ENCODE results near the gene HOXC6. TPM values are rescaled to one million over a fixed set of nuclear protein-coding genes. Genes with fewer than 3 reads are reported as not detected.
A peak's percentile ranks its signal among the peaks of the same experiment; 100 is the strongest.

The HOXC6 gene
- total RNA-seq, 1 donor from 2014 or later = not detected

DNA sequence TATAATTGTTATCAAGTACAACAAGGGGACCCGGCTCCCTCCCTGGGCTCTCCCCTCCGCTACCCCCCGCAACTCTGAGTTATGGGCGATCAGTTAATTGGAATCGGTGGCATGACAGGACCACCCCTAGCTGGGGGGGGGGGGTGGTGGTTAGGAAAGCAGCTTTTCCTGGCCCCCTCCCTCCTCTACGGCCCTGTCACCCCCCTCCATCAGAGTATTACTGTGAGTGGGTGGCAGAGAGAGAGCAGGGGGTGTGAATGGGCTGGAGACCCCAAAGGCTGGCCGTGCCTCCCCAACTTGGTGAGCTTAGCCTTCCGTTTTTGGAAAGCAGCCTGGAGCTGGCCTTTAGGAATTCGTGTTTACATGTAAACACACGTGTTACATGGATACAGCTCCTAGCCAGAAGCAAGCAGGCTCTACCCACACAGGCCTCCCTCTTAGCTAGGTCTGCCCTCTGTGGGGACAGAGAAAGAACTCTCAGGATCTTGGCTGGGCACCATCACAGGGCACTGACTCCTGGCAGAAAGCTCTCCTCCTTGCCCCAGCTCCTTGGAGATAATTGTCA lies 24.3 kb downstream of the HOXC6 start:
- Histone ChIP-seq H3K4me3 (no peak overlapping the region), H3K36me3 (no peaks in the 10 kb centered on the region), H3K27ac (replicated peaks) (no peak overlapping the region), H3K4me1 (peaks cover 21% of the 10 kb centered on the region), H3K9me3 (replicated peaks) (no peaks in the 10 kb centered on the region), H3K27me3 (ENCODE audit: low read depth) (peaks cover 99% of the 10 kb centered on the region)
- no peak for DNase-seq
- intact Hi-C loops (cut with micrococcal nuclease) = no loop called here
- TF ChIP-seq, protein P1, sequence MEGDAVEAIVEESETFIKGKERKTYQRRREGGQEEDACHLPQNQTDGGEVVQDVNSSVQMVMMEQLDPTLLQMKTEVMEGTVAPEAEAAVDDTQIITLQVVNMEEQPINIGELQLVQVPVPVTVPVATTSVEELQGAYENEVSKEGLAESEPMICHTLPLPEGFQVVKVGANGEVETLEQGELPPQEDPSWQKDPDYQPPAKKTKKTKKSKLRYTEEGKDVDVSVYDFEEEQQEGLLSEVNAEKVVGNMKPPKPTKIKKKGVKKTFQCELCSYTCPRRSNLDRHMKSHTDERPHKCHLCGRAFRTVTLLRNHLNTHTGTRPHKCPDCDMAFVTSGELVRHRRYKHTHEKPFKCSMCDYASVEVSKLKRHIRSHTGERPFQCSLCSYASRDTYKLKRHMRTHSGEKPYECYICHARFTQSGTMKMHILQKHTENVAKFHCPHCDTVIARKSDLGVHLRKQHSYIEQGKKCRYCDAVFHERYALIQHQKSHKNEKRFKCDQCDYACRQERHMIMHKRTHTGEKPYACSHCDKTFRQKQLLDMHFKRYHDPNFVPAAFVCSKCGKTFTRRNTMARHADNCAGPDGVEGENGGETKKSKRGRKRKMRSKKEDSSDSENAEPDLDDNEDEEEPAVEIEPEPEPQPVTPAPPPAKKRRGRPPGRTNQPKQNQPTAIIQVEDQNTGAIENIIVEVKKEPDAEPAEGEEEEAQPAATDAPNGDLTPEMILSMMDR (IDR thresholded peaks at IDR 0.05; ENCODE audit: borderline replicate concordance) = no peak

DNA sequence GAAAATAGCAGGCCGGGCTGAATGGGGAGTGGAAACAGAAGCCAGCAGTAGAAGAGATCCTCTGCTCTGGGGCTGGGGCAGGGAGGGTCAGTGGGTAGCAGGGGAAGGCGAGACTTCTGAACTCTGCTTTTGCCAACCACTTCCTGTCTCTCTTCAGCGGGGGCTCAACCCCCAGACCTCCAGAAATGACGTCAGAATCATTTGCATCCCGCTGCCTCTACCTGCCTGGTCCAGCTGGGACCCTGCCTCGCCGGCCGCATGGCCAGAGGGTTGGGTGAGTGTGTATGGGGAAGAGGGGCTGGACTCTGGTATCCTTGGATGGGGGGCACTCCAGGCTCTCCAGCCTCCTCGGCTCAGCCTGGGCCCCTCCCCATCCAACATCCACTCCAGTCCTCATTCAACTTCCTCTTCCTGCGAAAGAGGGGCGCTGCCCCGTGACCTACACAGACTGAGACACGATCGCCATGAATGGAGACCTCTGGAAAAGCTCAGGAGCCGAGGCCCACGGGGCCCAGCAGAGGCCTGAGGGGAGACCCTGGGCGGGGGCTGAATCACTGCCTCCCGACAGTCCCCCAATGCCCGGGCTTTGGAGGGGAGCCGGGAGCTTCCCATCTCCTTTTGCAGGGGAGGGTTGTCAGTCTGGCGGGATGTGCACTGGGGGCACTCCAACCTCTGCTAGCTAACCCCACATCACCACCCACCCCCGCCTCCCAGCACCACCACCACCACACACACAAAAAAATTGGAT lies 24.9 kb downstream of the HOXC6 start:
- peaks cover 99% of the 10 kb centered on the region for H3K27me3 ChIP-seq (ENCODE audit: low read depth)
- H3K36me3 ChIP-seq = no peaks in the 10 kb centered on the region
- H3K4me3 ChIP-seq = peak overlapping the region; percentile 58
- no peaks in the 10 kb centered on the region for H3K9me3 ChIP-seq (replicated peaks)
- DNase-seq = no peak
- TF ChIP-seq, protein P1 (IDR thresholded peaks at IDR 0.05; ENCODE audit: borderline replicate concordance) = no peak
- H3K27ac ChIP-seq (replicated peaks) = peak overlapping the region; percentile 23
- H3K4me1 ChIP-seq = peaks cover 20% of the 10 kb centered on the region
- intact Hi-C loops (cut with micrococcal nuclease) = no loop called here

DNA sequence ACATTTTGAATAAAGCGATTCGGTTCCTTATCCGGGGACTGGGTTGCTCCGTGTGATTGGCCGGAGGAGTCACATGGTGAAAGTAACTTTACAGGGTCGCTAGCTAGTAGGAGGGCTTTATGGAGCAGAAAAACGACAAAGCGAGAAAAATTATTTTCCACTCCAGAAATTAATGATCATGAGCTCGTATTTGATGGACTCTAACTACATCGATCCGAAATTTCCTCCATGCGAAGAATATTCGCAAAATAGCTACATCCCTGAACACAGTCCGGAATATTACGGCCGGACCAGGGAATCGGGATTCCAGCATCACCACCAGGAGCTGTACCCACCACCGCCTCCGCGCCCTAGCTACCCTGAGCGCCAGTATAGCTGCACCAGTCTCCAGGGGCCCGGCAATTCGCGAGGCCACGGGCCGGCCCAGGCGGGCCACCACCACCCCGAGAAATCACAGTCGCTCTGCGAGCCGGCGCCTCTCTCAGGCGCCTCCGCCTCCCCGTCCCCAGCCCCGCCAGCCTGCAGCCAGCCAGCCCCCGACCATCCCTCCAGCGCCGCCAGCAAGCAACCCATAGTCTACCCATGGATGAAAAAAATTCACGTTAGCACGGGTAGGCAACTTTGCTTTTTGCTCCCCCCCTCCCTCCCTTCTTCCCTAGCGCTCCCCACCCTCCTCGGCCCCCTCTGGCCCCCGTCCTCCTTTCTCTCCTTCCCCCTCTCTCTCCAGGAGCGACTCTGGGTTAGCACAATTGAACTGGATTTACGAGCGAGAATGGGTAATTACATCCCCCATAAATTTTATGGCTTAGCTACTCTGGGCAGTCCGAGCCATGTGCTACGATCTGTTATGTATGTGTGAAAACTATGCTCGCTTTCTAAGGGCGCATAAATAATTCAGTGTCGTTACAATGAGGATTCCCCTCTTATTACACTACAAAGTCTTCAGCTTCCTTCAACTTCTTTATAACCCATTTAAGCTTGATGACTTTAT lies 25.8 kb downstream of the HOXC6 start, which contains the start of gene HOXC4:
TSS of gene HOXC4 (plus strand) at position 85 of the 991 bp plus-strand sequence. CDS start at position 173, 88 bp downstream.
- intact Hi-C loops (cut with micrococcal nuclease) = no loop called here
- Histone ChIP-seq H3K4me3 (peak within 1 kb of the TSS; percentile 58), H3K36me3 (no peaks in the 10 kb centered on the region), H3K27ac (replicated peaks) (peak within 1 kb of the TSS; percentile 23), H3K27me3 (ENCODE audit: low read depth) (peaks cover 97% of the 10 kb centered on the region), H3K4me1 (peaks cover 20% of the 10 kb centered on the region), H3K9me3 (replicated peaks) (no peaks in the 10 kb centered on the region)
- DNase-seq = no peak
- TF ChIP-seq, protein P1 (IDR thresholded peaks at IDR 0.05; ENCODE audit: borderline replicate concordance) = no peak

DNA sequence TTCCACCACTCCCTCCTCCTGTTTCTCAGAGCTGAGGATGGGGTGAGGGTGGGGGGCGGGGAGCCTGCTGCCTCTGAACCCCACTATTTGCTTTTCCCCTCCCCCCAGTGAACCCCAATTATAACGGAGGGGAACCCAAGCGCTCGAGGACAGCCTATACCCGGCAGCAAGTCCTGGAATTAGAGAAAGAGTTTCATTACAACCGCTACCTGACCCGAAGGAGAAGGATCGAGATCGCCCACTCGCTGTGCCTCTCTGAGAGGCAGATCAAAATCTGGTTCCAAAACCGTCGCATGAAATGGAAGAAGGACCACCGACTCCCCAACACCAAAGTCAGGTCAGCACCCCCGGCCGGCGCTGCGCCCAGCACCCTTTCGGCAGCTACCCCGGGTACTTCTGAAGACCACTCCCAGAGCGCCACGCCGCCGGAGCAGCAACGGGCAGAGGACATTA lies 26.5 kb downstream of the HOXC6 start:
- peaks cover 98% of the 10 kb centered on the region for H3K27me3 ChIP-seq (ENCODE audit: low read depth)
- no peaks in the 10 kb centered on the region for H3K9me3 ChIP-seq (replicated peaks)
- H3K27ac ChIP-seq (replicated peaks) = no peak overlapping the region
- H3K4me1 ChIP-seq = peaks cover 20% of the 10 kb centered on the region
- H3K4me3 ChIP-seq = peak overlapping the region; percentile 58
- no peak for DNase-seq
- TF ChIP-seq, protein P1 (IDR thresholded peaks at IDR 0.05; ENCODE audit: borderline replicate concordance) = no peak
- H3K36me3 ChIP-seq = no peaks in the 10 kb centered on the region
- intact Hi-C loops (cut with micrococcal nuclease) = no loop called here

DNA sequence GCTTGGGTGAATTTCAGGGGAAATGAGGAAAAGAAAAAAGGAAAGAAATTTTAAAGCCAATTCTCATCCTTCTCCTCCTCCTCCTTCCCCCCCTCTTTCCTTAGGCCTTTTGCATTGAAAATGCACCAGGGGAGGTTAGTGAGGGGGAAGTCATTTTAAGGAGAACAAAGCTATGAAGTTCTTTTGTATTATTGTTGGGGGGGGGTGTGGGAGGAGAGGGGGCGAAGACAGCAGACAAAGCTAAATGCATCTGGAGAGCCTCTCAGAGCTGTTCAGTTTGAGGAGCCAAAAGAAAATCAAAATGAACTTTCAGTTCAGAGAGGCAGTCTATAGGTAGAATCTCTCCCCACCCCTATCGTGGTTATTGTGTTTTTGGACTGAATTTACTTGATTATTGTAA lies 27.3 kb downstream of the HOXC6 start:
- TF ChIP-seq, protein P1 (IDR thresholded peaks at IDR 0.05; ENCODE audit: borderline replicate concordance) = no peak
- Histone ChIP-seq H3K36me3 (no peaks in the 10 kb centered on the region), H3K9me3 (replicated peaks) (no peaks in the 10 kb centered on the region), H3K27me3 (ENCODE audit: low read depth) (peaks cover 98% of the 10 kb centered on the region), H3K27ac (replicated peaks) (no peak overlapping the region), H3K4me3 (no peak overlapping the region), H3K4me1 (peaks cover 20% of the 10 kb centered on the region)
- intact Hi-C loops (cut with micrococcal nuclease) = no loop called here
- DNase-seq = no peak

Measured in left ventricle myocardium inferior (tissue), 1 donor.